HEK293T (cell line): ENCODE data around the gene MRPL45.

Experiments used
- CTCF ChIA-PET: fragments of 350-600 bp; formaldehyde crosslinking; extraction: SDS; loops from one replicate; lab custom pipeline; 2021; ENCODE audit warnings: antibody characterized with exemption, inconsistent platforms; lab: Yijun Ruan, JAX
- POLR2A ChIA-PET: fragments of 350-600 bp; formaldehyde crosslinking; extraction: SDS; loops from one replicate; lab custom pipeline; 2020; ENCODE audit warnings: antibody characterized with exemption, inconsistent platforms; lab: Yijun Ruan, JAX
- DNase-seq: peaks from one replicate; pipeline ENCODE4 v3.0.0; 2012; ENCODE audit warnings: mixed read lengths; ENCODE audit errors: extremely low spot score
- ARNT ChIP-seq: fragments of 450-650 bp; IDR thresholded peaks from 2 replicates; pipeline ENCODE4 v1.6.1; 2017; ENCODE audit warnings: mild to moderate bottlenecking
- BHLHE40 ChIP-seq: fragments of 450-650 bp; IDR thresholded peaks from 2 replicates; pipeline ENCODE4 v1.6.1; 2016; ENCODE audit warnings: mild to moderate bottlenecking, moderate library complexity, borderline replicate concordance
- CTBP1 ChIP-seq: fragments of 450-650 bp; IDR thresholded peaks from 2 replicates; pipeline ENCODE4 v1.6.1; 2016; ENCODE audit warnings: borderline replicate concordance
- ELF4 ChIP-seq: fragments of 450-650 bp; IDR thresholded peaks from 2 replicates; pipeline ENCODE4 v1.6.1; 2017; ENCODE audit warnings: antibody characterized with exemption
- FOXA1 ChIP-seq: fragments of 450-650 bp; IDR thresholded peaks from 2 replicates; pipeline ENCODE4 v1.6.1; 2016; ENCODE audit warnings: mild to moderate bottlenecking
- FOXK2 ChIP-seq: fragments of 450-650 bp; IDR thresholded peaks from 2 replicates; pipeline ENCODE4 v1.6.1; 2016; ENCODE audit warnings: mild to moderate bottlenecking
- FOXM1 ChIP-seq: fragments of 450-650 bp; IDR thresholded peaks from 2 replicates; pipeline ENCODE4 v1.6.1; 2017; ENCODE audit warnings: mild to moderate bottlenecking, borderline replicate concordance
- HDGF ChIP-seq: fragments of 450-650 bp; IDR thresholded peaks from 2 replicates; pipeline ENCODE4 v1.6.1; 2017; ENCODE audit warnings: antibody characterized with exemption, borderline replicate concordance
- L3MBTL2 ChIP-seq: fragments of 450-650 bp; conservative IDR thresholded peaks from 2 replicates; pipeline ENCODE4 v1.6.1; 2016; ENCODE audit warnings: mild to moderate bottlenecking
- LEF1 ChIP-seq: fragments of 450-650 bp; IDR thresholded peaks from 2 replicates; pipeline ENCODE4 v1.6.1; 2017; ENCODE audit warnings: mild to moderate bottlenecking, borderline replicate concordance
- NFRKB ChIP-seq: fragments of 450-650 bp; IDR thresholded peaks from 2 replicates; pipeline ENCODE4 v1.6.1; 2016; ENCODE audit warnings: mild to moderate bottlenecking, moderate library complexity
- SP1 ChIP-seq: fragments of 450-650 bp; IDR thresholded peaks from 2 replicates; pipeline ENCODE4 v1.6.1; 2017
- SUZ12 ChIP-seq: fragments of 450-650 bp; IDR thresholded peaks from 2 replicates; pipeline ENCODE4 v1.6.1; 2016; ENCODE audit warnings: mild to moderate bottlenecking
- TARDBP ChIP-seq: fragments of 450-650 bp; IDR thresholded peaks from 2 replicates; pipeline ENCODE4 v1.6.1; 2016
- ZNF384 ChIP-seq: fragments of 450-650 bp; IDR thresholded peaks from 2 replicates; pipeline ENCODE4 v1.6.1; 2016
- TF ChIP-seq, protein P1 (sequence below): fragments of 450-650 bp; IDR thresholded peaks from 2 replicates; pipeline ENCODE4 v1.6.1; 2016

MRPL45 gene

DNA sequence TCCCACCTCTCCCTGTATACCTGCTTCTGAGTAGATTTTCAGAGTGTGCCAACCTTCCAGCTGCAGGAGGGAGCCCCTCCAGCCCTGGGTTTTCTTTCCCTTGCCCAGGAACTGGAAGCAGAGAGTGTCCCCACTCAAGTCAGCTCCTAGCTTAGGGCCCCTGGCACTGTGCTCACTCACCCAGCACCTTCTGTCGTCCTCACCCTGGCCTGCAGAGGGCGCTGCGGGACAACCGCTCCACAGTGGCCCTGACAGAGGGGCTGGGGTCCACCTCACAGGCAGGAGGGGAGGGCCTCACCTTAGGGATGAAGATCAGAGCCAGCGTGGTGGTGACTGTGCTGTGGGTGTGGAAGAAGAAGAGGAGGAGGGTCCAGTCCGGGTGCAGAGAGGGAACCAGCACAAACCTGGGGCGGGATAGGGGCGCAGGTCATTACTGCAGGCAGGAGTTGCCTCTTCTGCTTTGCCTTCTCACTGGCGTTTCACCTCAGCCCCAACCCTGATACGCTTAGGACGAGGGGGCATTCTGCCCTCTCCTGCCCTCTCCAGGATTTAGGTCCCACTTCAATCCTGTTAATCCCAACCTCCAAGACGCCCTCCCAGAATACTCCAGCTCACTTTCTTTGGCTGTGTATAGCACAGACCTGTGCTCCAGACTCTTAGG lies 36.8 kb downstream of the MRPL45 start:
- peak; percentile 71 for DNase-seq
- POLR2A ChIA-PET: interaction anchor here (1.0 to 2.5 kb wide), 6 partner anchors 15 to 82 kb away, joined by 3 to 15 read pairs (median 4); partner anchors contain the start of gene SOCS7
- TF ChIP-seq FOXA1: no peak
- TF ChIP-seq L3MBTL2: no peak
- CTCF ChIA-PET: interaction anchor here (0.6 to 5.0 kb wide), 18 partner anchors 9 to 88 kb away, joined by 3 to 42 read pairs (median 4); partner anchors contain the start of genes GPR179 and SOCS7

- no peak for DNase-seq
- ChIA-PET CTCF (interaction anchor here (1.2 to 5.0 kb wide), 4 partner anchors 10 to 80 kb away, joined by 4 to 42 read pairs (median 20); no protein-coding TSS in a partner anchor), POLR2A (interaction anchor here (1.3 to 2.5 kb wide), 4 partner anchors 13 to 81 kb away, joined by 3 to 15 read pairs (median 7); partner anchors contain the start of gene SOCS7)
- TF ChIP-seq HDGF (no peak), NFRKB (no peak), CTBP1 (no peak), ZNF384 (no peak), SUZ12 (no peak), FOXA1 (no peak), FOXM1 (no peak), LEF1 (no peak), BHLHE40 (no peak), ELF4 (no peak), ARNT (no peak), L3MBTL2 (no peak), FOXK2 (no peak), TARDBP (no peak), SP1 (no peak)
- TF ChIP-seq, protein P1, sequence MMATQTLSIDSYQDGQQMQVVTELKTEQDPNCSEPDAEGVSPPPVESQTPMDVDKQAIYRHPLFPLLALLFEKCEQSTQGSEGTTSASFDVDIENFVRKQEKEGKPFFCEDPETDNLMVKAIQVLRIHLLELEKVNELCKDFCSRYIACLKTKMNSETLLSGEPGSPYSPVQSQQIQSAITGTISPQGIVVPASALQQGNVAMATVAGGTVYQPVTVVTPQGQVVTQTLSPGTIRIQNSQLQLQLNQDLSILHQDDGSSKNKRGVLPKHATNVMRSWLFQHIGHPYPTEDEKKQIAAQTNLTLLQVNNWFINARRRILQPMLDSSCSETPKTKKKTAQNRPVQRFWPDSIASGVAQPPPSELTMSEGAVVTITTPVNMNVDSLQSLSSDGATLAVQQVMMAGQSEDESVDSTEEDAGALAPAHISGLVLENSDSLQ: no peak
These were observed 37.8 kb downstream of the MRPL45 start for GRCh38 chr17:38334480-38335364.

GRCh38 chr17:38336838-38337237 lies 39.9 kb downstream of the MRPL45 start:
- CTCF ChIA-PET: interaction anchor here (0.6 to 5.0 kb wide), 2 partner anchors 12 to 19 kb away, joined by 5 to 42 read pairs; no protein-coding TSS in a partner anchor
- DNase-seq: no peak
- no peak for TF ChIP-seq LEF1
- no peak for TF ChIP-seq FOXK2
- TF ChIP-seq NFRKB: no peak
- no peak for TF ChIP-seq FOXA1
- no peak for TF ChIP-seq ELF4
- TF ChIP-seq ARNT: no peak
- no peak for TF ChIP-seq SP1
- TF ChIP-seq ZNF384: no peak
- TF ChIP-seq, protein P1: no peak
- TF ChIP-seq TARDBP: no peak
- TF ChIP-seq HDGF: no peak
- no peak for TF ChIP-seq FOXM1
- POLR2A ChIA-PET: interaction anchor here (1.9 kb wide), 1 partner anchor 78 kb away, joined by 4 read pairs; no protein-coding TSS in a partner anchor

GRCh38 chr17:38338053-38338452 lies 41.1 kb downstream of the MRPL45 start:
- DNase-seq: no peak
- TF ChIP-seq ARNT (no peak), SP1 (no peak), HDGF (no peak), NFRKB (no peak), ZNF384 (no peak), ELF4 (no peak), BHLHE40 (no peak), CTBP1 (no peak), FOXM1 (no peak)
- POLR2A ChIA-PET: interaction anchor here (1.7 to 2.9 kb wide), 3 partner anchors 11 to 76 kb away, joined by 4 to 11 read pairs (median 4); partner anchors contain the start of gene SOCS7
- CTCF ChIA-PET: interaction anchor here (0.7 to 3.9 kb wide), 3 partner anchors 11 to 140 kb away, joined by 3 to 20 read pairs (median 3); no protein-coding TSS in a partner anchor

DNA sequence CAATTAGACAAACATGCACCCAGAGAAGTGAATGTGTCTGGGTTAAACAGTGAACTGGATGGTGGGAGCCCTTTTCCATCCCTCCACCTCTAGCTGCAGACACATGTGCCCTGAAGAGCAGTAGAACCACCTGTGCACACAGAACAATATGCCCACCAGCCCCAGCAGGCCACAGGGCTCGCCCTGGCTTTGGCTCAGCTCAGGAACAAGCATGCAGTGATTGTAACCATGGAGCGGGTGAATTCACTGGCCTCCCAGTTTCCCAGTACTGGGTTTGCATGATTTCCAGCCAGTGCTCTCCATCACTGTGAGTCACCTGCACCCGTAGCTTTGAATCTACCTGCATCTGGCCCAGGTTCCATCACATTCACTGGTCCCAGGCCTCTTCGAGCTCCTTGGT lies 41.6 kb downstream of the MRPL45 start:
- TF ChIP-seq ARNT (no peak), LEF1 (no peak), FOXK2 (no peak), NFRKB (no peak), FOXM1 (no peak), CTBP1 (no peak), SP1 (no peak), BHLHE40 (no peak)
- TF ChIP-seq, protein P1: no peak
- DNase-seq: no peak
- POLR2A ChIA-PET: interaction anchor here (1.7 to 2.9 kb wide), 3 partner anchors 11 to 76 kb away, joined by 4 to 11 read pairs (median 4); partner anchors contain the start of gene SOCS7
- CTCF ChIA-PET: interaction anchor here (3.9 kb wide), 1 partner anchor 11 kb away, joined by 20 read pairs; no protein-coding TSS in a partner anchor
